GM21825 (cell line): Measurements from ENCODE around the gene SCAMP1.

ENCODE experiments used
- ATAC-seq: cut with Tn5 transposase; IDR thresholded peaks from one replicate; pipeline ENCODE4 v1.9.1; 2021; ENCODE audit warnings: mild to moderate bottlenecking, moderate library complexity; ENCODE audit not compliant: unreplicated experiment

SCAMP1 gene

DNA sequence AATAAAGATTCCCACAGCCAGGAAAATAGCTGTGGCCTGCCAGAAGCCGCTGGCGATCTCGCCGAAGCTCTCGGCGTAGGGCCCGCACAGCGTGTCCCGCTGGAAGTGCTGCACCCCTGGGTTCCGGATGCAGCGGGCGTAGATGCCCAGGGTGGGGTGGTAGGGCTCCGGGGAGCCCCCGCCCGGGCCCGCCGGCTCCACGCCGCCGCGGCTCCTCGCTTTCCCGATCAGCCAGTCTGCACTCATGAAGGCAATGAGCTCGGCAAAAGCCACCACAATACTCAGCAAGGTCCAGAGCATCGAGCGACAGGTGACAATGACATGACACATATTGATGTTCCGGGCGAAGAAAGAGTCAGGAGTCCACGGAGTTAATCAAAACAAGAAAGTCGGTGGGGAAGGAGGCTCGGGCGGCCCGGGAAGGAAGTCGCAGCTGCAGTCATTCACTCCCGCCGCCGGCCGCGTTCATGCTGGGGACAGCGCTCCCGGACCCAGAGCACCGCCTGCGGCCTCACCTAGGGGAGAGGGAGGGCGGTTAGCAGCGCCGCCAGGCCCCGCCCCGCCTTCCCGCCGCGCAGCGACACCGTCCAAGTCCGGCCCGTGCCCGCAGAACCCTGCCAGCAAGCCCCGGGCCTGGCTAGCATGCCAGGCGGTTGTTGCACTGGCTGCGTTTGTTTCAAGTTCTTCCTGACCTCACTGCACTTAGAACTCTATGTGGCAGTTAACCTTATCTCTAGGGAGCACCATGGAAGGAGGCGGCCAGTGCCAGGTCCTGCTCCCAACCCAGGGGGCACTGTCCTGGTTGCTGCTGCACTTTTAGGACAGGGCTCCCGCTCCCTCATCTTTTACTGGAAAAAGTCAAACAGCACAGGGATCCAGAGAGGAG, 149.7 kb downstream of the SCAMP1 start:
- ATAC-seq = peak; percentile 75

DNA sequence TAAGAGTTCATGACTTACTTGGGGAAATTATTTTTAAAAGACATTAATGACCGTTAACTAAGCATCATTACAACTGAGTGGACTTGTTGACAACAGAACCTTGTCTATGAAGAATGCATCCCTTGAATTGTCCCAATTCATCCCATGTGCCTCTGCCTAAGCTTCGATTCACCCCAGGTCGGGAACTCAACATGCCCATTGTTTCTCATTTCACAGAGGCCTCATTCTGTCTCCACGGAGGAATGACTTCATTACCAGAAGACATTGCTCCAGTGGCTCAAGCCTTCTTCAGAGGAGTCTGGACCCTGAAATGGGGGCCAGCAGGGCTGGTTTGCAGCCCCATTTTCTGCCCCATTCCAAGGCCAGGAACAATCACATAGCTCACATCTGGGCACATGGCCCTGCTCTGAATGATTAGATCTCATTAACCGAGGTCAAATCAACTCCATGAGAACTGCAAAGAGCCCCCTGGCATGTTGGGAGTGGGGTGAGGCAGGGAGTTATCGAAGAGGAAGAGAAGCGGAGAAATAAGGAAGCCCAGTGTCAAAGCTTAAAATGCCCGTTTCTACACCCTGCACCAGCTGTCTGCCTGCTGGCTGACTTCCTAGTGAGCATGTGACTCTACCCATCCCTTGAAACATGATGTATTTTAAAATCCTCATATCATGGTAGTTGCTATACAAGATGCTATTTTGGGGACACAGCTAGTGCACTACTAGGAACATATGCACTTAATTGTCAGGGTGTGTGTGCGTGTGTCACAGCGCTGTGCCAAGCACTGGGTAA, 150.9 kb downstream of the SCAMP1 start:
- ATAC-seq = no peak

DNA sequence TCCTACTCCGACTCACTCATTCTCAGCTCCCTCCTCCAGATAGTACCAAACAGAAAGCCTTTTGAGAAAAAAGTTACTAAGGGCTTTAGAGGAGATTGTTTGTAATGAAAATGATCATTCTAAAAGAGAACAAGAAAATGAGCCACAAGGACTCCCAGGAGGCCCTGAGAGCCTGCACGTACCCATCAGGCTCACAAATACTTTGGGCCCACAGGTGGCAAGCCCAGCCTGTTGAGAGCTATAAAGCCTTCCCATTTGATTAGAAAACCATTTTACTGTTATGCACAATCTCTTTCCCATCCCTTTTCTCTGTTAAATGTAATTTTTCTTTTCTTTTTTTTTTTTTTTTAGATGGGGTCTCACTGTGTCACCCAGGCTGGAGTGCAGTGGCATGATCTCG, 152.0 kb downstream of the SCAMP1 start:
- no peak for ATAC-seq

DNA sequence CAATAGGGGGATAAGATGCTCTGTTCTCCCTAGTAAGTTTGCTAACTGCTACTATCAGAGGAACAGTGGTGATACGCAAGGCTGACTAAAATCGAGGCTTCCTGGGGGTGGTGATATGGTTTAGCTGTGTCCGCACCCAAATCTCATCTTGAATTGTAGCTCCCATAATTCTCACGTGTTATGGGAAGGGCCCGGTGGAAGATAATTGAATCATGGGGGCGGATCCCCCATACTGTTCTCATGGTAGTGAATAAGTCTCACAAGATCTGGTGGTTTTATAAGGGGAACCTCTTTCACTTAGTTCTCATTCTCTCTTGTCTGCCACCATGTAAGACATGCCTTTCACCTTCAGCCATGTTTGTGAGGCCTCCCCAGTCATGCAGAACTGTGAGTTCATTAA, 153.0 kb downstream of the SCAMP1 start:
- ATAC-seq = no peak

DNA sequence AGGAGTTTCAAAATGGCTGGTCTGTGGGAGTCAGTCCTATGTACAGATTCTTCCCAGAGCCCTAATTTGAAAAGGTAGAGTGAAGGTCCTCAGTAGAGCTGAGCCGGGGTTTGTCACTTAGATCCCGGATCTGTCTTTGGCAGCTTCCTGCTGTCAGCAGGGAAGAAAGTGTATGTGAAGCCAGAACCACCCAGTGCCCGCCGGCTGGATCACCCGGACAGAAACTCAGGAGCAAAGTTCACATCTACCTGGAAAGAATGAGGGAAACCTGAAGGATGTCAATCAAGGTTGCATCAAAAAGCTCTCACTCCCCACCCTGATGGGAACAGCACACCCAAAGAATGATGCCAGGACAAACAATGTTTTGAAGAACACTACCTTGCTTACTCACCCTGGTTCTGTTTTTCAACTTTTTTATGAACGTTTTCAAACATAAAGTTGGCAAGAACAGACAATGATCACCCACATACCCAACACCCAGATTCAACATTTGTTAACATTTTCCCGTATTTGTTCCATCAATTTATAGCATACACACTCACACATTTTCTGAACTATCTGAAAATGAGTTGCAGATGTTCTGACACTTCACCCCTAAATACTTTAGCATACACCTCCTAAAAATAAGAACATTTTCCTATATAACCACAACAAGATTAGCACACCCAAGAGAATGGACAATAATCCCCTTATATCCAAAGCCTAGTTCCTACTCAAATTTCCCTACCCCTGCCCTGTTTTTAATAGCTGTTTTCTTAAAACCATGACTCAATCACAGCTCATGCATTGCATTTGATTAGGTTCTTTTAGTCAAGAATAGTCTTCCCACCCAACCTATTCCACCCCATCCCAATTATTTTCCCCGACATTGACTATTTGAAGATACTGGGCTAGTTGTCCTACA, 154.3 kb downstream of the SCAMP1 start:
- ATAC-seq = no peak

DNA sequence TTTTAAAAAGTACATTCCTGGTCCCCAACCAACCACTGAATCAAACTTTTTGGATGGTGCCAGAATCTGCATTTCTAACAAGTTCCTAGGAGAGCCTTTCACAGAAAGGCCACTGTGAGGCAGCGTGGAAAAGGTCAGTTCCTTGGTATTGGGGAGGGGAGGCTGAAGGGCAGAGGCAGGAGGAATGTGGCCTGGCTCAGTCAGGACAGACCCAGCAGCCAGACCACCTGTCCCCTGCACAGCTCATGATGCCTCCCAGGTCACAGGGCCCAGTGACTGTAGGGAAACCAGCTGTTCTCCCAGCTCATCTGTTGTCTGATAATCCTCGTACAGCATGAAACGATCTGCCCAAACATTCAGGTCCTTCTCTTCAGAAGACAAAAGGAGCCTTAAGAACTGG, 155.3 kb downstream of the SCAMP1 start:
- ATAC-seq = no peak

DNA sequence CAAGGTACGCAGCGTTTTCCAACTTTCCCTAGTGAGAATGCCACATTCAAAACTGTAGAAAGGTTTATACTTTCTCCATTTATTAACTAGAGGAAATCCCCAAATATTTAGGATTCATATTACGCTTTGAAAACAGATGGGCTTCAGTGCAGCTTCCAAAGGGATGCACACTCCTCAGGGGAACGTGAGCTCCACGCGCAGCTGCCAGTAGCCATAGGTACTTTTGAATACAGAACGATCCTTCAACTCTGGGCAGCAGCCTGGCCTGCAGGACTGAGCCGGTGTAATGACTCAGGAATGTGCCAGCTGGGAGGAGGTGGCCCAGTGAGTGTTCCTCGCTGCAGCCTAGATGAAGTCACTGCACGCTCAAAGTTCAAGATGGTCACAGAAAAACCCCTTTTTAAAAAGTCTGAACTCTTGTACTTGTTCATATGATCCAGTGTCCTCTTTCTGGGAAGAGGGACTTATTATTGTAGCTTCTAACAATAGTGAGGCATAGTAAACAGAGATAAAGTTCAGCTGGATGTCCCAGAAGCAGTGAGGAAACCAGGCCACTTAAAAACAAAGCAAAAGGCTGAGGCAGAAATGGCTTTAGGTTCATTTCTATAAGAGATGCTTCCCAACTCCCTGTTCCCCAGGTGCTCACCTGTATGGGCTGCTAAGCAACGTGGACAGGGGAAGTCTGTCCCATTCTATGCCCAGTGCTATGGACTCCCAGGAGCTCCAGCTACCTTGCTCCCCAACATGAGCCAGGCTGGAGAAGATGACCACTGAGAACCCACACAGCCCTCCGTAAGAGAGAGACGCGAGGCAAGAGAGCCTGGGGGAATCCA, 158.2 kb downstream of the SCAMP1 start:
- ATAC-seq = no peak

DNA sequence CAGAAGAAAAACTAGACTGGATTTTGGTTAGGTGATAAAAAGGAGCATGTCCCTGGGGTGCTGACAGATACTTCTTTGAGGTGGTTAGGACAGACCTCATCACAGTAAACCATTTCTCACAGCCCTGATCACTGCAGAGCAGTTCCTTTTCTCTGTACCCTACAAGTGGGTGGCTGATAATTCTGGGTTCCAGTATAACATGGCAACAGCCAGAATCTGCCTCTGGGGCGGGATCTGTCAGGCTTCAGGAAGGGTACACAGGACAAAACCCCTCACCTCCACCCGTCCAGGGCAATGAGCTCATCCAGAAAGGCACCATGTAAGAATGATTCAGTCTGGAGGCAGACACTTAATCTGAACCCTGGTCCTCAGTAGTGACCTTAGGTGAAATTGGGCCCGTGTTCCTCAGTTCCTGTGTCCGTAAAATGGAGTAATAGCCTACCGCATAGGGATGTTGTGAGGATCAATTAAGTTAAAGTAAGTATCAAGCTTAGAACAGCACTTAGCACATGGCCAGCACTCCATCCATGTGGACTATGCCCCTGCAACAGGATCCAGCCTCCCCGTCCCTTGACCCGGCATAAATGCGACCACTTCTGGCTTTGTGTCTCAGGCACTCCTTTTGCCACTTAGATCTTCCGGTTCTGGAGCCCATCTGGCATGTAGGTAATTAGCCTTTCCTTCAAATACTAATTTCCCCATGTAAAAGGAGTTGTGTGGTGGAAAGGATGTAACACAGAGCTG, 159.0 kb downstream of the SCAMP1 start:
- no peak for ATAC-seq

DNA sequence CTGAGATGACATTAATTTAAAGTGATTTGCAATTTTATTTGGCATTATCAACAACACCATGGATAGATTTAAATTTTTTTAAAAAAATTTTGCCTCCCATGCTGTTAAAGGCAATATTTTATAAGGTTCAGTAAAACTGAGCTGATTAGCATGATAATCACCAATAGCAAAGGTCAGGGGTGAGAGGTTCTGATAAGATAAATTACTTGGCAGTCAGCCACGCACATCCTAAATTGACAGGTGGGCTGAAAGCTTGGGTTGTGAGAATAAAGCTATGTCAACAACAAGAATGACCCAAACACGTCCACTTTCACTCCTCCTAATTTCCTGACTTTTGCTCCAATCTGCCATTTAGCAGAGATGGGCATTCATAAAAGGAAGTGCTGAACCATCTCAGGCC, 161.0 kb downstream of the SCAMP1 start:
- ATAC-seq = no peak

DNA sequence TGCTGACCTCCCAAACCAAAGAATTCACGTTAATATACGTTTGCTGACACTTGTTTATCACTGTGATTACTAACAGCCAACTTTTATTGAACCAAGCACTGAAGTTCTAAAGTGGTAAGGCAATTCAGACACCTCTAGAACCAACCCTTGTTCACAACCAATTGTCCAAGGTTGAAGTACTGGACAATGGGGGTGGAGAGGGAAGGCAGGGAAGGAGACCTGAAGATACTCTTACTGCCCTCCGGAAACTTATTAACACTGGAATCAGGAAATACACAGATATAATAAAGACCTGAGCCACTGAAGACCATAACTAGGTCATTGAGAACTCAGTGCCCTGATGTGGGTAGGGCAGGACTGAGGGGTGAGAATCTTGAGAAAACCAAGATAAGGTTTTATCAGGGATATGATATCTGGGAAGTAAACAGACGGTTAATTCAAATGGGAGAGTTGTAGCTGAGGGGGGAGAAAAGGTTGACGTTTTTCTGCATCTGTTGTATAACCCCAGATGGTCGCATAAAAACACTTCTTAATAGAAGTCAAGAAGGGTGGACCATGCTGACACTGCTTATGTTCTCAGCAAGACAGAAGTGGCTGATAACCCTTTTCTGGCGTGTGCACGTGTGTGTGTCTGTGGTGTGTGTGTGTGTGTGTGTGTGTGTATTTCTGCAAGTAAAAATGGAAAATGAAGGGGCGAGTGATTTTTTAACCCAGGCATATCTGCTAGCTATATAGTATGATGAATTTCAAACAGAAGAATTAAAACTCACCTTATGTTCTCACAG, 162.3 kb downstream of the SCAMP1 start:
- ATAC-seq = no peak

DNA sequence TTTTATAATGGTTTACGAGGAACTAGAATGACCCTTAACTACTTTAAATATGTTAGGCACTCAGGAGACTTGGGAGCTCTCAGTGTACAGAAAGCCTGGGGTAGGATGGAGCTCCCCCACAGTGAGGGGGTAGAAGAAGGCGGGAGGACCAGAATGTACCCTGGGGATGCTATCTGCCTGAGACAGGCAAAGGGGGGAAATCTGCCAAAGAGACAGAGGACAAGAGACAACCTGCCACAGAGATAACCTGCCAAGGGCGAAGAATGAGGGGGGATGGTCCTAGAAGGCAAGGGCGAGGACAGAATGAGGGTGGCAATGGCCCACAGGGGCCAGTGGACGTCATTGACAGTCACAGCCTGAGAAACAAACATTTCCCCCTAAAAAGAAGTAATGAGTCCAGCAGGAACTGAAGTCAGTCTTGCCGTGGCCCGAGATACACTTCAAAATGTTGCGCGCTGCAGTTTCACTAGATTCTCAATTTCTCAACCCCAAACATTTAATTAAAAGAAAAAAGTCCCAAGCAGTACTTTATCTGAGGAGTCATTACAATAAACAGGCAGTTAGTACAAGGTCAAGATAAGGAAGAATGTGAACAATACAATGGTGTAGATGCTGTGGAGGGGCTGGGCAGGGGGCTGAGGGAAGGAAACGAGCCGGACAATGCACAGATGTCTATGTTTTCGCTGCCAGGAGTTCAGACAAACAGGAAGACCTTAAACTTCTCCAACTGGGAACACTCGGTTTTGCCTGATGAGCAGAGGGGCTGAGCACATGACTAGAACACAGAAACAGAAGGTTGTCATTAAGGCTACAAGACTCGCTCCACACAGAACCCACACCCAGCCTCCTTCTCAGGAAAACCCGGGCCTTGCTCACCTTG, 163.1 kb downstream of the SCAMP1 start:
- ATAC-seq = no peak

DNA sequence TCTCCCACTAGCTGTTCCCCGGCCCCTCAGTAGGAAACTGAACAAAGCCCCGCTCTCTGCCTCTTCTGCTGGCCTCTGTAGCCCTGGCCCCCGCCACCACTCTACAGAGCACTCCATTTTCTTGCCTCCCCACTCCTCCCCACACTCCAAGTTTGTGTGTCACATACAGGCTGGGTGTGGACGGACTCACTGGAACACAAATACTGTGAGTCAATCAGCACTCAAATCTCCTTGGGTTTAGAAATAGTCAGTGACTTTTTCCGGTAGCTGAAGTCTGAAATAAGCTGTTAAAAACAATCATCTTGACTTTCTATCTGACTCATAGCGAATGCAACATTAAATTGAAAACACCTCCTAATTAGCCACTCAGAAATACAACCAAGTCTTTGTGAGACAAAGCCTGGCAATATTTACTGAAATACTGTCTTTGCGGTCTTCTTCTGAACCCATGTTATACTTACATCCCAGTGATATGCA, 165.7 kb downstream of the SCAMP1 start:
- ATAC-seq = no peak

DNA sequence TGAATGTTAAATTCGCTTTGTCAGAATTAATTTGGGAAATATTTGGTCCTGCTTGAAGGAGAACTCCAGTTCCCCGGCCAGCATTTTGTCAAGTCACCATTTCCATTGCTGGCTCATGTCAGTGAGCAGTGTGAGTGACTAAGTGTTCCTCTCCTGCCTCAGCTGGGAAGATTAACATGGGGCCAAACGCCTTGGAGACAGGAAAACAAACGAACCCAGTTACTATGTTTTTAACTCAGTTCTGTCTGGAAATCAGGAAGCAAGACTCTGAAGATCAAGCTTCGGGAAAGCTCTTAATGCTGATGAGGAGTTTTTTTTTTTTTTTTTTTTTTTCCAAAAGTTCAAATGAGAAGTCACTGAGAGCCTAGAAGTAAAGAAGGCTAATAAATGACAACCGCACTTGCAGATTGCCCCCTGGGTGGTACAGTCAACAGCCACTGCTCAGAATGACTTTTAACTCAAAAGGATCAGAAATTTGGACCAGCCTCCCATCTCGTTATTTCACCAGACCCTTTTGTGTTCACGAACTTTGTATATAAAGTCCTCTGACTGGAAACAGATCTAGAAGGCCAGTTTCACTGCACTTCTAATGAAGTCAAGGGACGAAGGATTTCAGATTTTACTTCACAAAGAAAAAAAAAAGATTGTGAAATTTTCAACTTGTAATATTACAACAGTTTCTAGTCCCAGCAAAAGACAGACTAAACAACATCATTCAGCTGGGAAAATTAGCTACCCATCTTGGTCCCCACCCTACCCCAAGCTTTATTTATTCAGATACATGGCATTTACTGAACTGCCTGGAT, 166.8 kb downstream of the SCAMP1 start:
- no peak for ATAC-seq

DNA sequence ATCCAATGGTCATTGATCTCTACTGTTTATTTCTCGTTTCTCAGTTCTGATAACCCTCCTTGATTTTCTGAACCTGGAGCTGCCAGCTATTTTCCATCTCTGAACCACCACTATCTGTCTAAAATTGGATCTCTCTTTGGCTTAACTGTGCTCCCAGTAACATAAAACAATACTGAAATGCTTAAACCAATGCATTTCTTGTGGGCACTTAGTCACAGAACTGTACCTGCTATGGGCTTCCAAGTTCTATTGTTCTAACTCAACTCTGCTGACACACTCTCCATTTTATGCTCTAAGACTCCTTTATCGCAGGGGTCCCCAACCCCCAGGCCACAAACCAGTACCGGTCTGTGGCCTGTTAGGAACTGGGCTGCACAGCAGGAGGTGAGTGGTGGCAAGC, 167.5 kb downstream of the SCAMP1 start:
- ATAC-seq = no peak
